Inflammatory macrophage treated with lipopolysaccharide for 1 hour (primary cell): ENCODE results near the gene PSAP.
"Not testable (repeated sequence)": the region's sequence is repeated elsewhere in the genome, so short reads cannot be mapped to it uniquely, and the experiment has no call there.

Experiments used
- DNase-seq, 2 donors: peaks; one replicate each; pipeline ENCODE4 v3.0.0-alpha.2; 2020 to 2022

PSAP gene

GRCh38 chr10:71873582-71874211, 22.6 kb upstream of the PSAP start:
- no peak for DNase-seq

- not testable (repeated sequence) for DNase-seq
Measured at GRCh38 chr10:71869601-71870000, 18.6 kb upstream of the PSAP start.

GRCh38 chr10:71868192-71868697, 17.2 kb upstream of the PSAP start:
- DNase-seq: peak; percentile 92 to 96

- no peak for DNase-seq
Measured at GRCh38 chr10:71865561-71866041, 14.6 kb upstream of the PSAP start.

GRCh38 chr10:71864911-71865361, 13.9 kb upstream of the PSAP start:
- peak; percentile 42 to 44 for DNase-seq

- DNase-seq: no peak
Measured at GRCh38 chr10:71863203-71863602, 12.2 kb upstream of the PSAP start.

GRCh38 chr10:71860243-71861029, 9.4 kb upstream of the PSAP start:
- peak; percentile 94 to 99 for DNase-seq

GRCh38 chr10:71857934-71858890, 7.2 kb upstream of the PSAP start:
- peak; percentile 82 to 89 for DNase-seq

- no peak for DNase-seq
Measured at GRCh38 chr10:71856619-71857018, 5.6 kb upstream of the PSAP start.

- DNase-seq: no peak
Measured at GRCh38 chr10:71854031-71854430, 3.0 kb upstream of the PSAP start.

GRCh38 chr10:71852355-71852937, 1.4 kb upstream of the PSAP start:
- DNase-seq: peak; percentile 68 to 80

GRCh38 chr10:71851465-71852095, 529 bp upstream of the PSAP start:
- peak in 1 of 2 donors; percentile 79 for DNase-seq

- no peak for DNase-seq
Measured at GRCh38 chr10:71850021-71850742, 869 bp downstream of the PSAP start.

- DNase-seq: no peak
Measured at GRCh38 chr10:71849461-71849908, 1.6 kb downstream of the PSAP start.

- no peak for DNase-seq
Measured at GRCh38 chr10:71848325-71849275, 2.5 kb downstream of the PSAP start.

GRCh38 chr10:71847418-71847817, 3.6 kb downstream of the PSAP start:
- DNase-seq: no peak

- peak; percentile 70 to 75 for DNase-seq
Measured at GRCh38 chr10:71846816-71847215, 4.2 kb downstream of the PSAP start.

- DNase-seq: peak; percentile 83 to 86
Measured at GRCh38 chr10:71845410-71846405, 5.3 kb downstream of the PSAP start.

GRCh38 chr10:71844695-71845094, 6.4 kb downstream of the PSAP start:
- no peak for DNase-seq
